Body of pancreas (tissue), 4 donors: Measurements from ENCODE around the gene PRRT3. TPM values are rescaled to one million over a fixed set of nuclear protein-coding genes. Genes with fewer than 3 reads are reported as not detected.

Source experiments
- ATAC-seq: fragments of 150-250 bp; one replicate; pipeline ENCODE4 v1.9.1; 2016
- DNase-seq, 4 donors: peaks; one replicate each; pipeline ENCODE4 v3.0.0-alpha.2; 2019
- H3K27ac ChIP-seq, 4 donors: fragments of 200-600 bp; sonication (generic); 1 replicate in 3 of 4; 2 replicates in 1 of 4; pipeline versions ENCODE4 v1.5.1 to v1.6.1; 2016 to 2019; ENCODE audit warnings: mild to moderate bottlenecking in 1 of 4, mixed read lengths in 1 of 4, moderate library complexity in 1 of 4
- H3K27me3 ChIP-seq, 2 donors: fragments of 200-600 bp; sonication (generic); one replicate each; pipeline ENCODE4 v1.6.0; 2016; ENCODE audit warnings: mild to moderate bottlenecking in 1 of 2
- H3K36me3 ChIP-seq, 2 donors: fragments of 200-600 bp; sonication (generic); replicated peaks in 1 of 2; 2 replicates each; pipeline ENCODE4 v1.5.1; 2016; ENCODE audit warnings: low read depth in 2 of 2; ENCODE audit not compliant: insufficient read depth in 1 of 2
- H3K4me1 ChIP-seq: fragments of 200-600 bp; sonication (generic); one replicate; pipeline ENCODE4 v1.6.0; 2016
- H3K4me3 ChIP-seq, 2 donors: fragments of 200-600 bp; sonication (generic); 1 replicate in 1 of 2; 2 replicates in 1 of 2; pipeline ENCODE4 v1.5.1; 2016 to 2019
- H3K9me3 ChIP-seq, 3 donors: fragments of 200-600 bp; sonication (generic); 1 replicate in 2 of 3; 2 replicates in 1 of 3; pipeline ENCODE4 v1.5.1; 2016
- POLR2A ChIP-seq, 3 donors: fragments of 450-650 bp; IDR thresholded peaks; one replicate each; pipeline ENCODE4 v1.6.1; 2016; ENCODE audit warnings: antibody characterized with exemption in 3 of 3, mild to moderate bottlenecking in 2 of 3
- WGBS, 2 donors: methylation state at CpG; one replicate each; pipeline ENCODE4 v1.1.5; 2017; 5-methylcytosine and 5-hydroxymethylcytosine counted together
- intact Hi-C: fragments of 100-400 bp; cut with DNase I; formaldehyde crosslinking; loops from one replicate; pipeline ENCODE4 v1.15.1; 2023
- total RNA-seq, 2 donors: library from RNA; depleted of rRNA; stranded (reverse); fragments of >200 nt; gene quantifications; one replicate each; pipeline ENCODE4 v1.1.0, GENCODE V29; 2016
- TF ChIP-seq, protein P1 (sequence below), 7 experiments: fragments of 450-650 bp in 4 of 7; fragments of 200-600 bp in 3 of 7; sonication (generic) in 3 of 7; IDR thresholded peaks; one replicate each; pipeline ENCODE4 v1.5.1; 2016 to 2019; ENCODE audit warnings: antibody characterized with exemption in 7 of 7

The PRRT3 gene
- total RNA-seq, 2 donors from 2014 or later = 3.9 to 4.3 TPM

DNA sequence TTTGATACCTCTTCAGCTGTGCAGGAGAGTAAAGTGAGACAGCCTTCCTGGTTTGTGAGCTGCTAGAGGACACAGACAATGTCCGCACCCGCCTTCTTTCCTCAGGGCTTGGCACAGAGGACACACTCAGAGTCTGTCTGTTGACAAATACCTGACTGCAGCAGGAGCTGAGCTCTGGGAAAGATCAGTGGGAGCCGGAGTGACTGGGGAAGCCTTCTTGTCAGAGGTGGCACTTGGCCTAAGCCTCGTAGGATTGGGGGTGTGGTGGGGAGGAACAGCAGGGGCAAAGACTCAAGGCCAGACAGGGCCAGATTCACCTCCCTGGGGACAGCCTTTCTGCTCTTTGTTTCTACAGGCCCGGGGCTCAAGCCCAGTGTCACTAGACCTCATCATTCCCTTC, 38.6 kb downstream of the PRRT3 start:
- Histone ChIP-seq H3K9me3 (no peaks in the 10 kb centered on the region), H3K27ac (peak overlapping the region in 2 of 4 donors; percentile 19 to 93), H3K27me3 (no peaks in the 10 kb centered on the region), H3K4me3 (no peak overlapping the region), H3K4me1 (peaks cover 48% of the 10 kb centered on the region), H3K36me3 (no peaks in the 10 kb centered on the region)
- intact Hi-C loops = no loop called here
- TF ChIP-seq POLR2A (IDR thresholded peaks at IDR 0.05) = no peak
- TF ChIP-seq, protein P1, sequence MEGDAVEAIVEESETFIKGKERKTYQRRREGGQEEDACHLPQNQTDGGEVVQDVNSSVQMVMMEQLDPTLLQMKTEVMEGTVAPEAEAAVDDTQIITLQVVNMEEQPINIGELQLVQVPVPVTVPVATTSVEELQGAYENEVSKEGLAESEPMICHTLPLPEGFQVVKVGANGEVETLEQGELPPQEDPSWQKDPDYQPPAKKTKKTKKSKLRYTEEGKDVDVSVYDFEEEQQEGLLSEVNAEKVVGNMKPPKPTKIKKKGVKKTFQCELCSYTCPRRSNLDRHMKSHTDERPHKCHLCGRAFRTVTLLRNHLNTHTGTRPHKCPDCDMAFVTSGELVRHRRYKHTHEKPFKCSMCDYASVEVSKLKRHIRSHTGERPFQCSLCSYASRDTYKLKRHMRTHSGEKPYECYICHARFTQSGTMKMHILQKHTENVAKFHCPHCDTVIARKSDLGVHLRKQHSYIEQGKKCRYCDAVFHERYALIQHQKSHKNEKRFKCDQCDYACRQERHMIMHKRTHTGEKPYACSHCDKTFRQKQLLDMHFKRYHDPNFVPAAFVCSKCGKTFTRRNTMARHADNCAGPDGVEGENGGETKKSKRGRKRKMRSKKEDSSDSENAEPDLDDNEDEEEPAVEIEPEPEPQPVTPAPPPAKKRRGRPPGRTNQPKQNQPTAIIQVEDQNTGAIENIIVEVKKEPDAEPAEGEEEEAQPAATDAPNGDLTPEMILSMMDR (IDR thresholded peaks at IDR 0.05) = no peak
- ATAC-seq = no peak
- DNase-seq = peak in 1 of 4 donors; percentile 19
- WGBS, 2 donors = 69 to 70% methylated on average over 5 of the region's 5 CpGs

DNA sequence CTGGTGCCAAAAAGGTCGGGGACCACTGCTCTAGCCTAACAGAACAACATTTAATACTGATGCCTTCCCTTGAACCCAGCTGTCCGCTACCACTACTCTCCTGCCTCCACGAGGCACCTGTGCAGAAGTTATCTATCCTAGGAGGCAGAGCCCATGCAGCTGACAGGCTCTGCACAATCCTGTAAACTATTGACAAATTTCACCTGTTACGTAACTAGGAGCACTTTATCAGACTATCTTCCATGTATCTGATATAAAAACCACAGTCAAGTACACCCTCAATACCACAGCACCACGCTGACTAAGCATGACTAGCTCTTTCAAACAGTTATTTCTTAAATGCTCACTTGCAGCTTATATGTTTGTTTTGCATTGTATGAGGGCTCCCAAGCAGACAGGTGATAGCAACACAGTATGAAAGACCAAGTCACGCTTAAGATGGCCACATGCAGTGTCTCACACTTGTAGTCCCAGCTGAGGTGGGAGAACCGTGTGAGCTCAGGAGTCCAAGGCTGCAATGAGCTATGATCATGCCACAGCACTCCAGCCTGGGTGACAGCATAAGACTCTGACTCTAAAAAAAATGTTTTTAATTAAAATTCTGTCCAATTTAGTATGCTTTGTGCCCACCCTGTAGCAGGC, 39.8 kb downstream of the PRRT3 start:
- Histone ChIP-seq H3K27me3 (no peaks in the 10 kb centered on the region), H3K27ac (no peak overlapping the region), H3K4me1 (peaks cover 36% of the 10 kb centered on the region), H3K36me3 (no peaks in the 10 kb centered on the region), H3K4me3 (no peak overlapping the region), H3K9me3 (no peaks in the 10 kb centered on the region)
- intact Hi-C loops = no loop called here
- WGBS, 2 donors = 74 to 80% methylated on average over 7 of the region's 7 CpGs
- ATAC-seq (no peak), DNase-seq (no peak)
- TF ChIP-seq POLR2A (IDR thresholded peaks at IDR 0.05) = no peak
- TF ChIP-seq, protein P1 (IDR thresholded peaks at IDR 0.05) = no peak

DNA sequence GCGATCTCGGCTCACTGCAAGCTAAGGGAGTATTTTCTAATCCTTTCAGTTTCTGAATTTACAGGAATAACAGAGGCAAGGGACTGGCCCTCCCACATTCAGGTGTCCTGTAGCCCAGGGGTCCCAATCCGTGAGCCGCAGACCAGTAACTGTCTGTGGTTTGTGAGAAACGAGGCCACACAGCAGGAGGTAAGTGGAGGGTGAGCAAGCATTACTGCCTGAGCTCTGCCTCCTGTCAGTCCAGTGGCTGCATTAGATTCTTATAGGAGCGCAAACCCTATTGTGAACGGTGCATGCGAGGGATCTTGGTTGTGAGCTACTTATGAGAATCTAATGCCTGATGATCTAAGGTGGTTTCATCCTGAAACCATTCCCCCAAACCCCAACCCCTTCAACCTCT, 40.3 kb downstream of the PRRT3 start:
- no peak for TF ChIP-seq POLR2A (IDR thresholded peaks at IDR 0.05)
- no peaks in the 10 kb centered on the region for H3K9me3 ChIP-seq
- no peaks in the 10 kb centered on the region for H3K36me3 ChIP-seq
- WGBS, 2 donors = 80 to 95% methylated on average over 8 of the region's 8 CpGs
- ATAC-seq (no peak), DNase-seq (no peak)
- no peak overlapping the region for H3K4me3 ChIP-seq
- H3K27me3 ChIP-seq = no peaks in the 10 kb centered on the region
- intact Hi-C loops = no loop called here
- peaks cover 32% of the 10 kb centered on the region for H3K4me1 ChIP-seq
- H3K27ac ChIP-seq = no peak overlapping the region

DNA sequence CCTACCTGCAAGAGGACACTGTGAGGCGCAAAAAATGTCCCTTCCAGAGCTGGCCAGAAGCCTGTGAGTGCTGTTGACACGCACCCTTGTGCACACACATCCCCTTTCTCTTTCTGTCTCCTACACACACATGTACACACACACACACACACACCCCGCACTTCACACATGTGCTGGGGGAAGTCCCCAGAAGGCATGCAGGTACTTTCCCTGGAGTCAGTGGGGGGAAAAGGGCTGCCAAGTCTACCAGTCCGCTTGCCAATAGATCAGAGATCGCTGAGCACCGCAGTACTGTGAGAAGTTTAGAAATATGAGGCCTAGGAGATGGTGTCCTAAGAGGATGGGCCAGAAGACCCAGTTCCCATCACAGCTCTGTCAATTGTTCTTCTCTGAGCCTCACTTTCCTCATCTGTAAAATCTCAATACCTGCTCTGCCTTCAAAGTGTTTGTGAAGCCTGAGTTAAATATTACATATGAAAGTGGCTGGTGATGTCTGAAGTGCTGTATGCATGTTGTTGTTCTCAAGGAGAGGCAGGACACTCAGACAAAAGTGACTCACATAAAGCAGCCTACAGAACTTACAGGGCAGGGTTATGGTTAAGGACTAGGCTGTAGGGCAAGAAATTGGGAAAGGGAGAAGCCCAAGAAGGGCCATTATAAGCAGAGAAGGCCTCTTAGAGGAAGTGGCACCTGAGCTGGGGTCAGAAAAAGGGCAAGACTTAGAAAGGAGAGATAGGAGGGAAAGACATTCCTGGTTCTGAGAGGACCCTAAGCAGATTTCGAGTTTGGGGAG, 42.8 kb downstream of the PRRT3 start:
- no peak for TF ChIP-seq POLR2A (IDR thresholded peaks at IDR 0.05)
- 72 to 79% methylated on average over 5 to 7 of the region's 7 CpGs for WGBS, 2 donors
- DNase-seq (peak in 1 of 4 donors; percentile 37), ATAC-seq (peak; percentile 47)
- H3K36me3 ChIP-seq = no peaks in the 10 kb centered on the region
- H3K4me3 ChIP-seq = no peak overlapping the region
- intact Hi-C loops = no loop called here
- peaks cover 10% of the 10 kb centered on the region for H3K4me1 ChIP-seq
- H3K27me3 ChIP-seq = no peaks in the 10 kb centered on the region
- no peaks in the 10 kb centered on the region for H3K9me3 ChIP-seq
- H3K27ac ChIP-seq = no peak overlapping the region

DNA sequence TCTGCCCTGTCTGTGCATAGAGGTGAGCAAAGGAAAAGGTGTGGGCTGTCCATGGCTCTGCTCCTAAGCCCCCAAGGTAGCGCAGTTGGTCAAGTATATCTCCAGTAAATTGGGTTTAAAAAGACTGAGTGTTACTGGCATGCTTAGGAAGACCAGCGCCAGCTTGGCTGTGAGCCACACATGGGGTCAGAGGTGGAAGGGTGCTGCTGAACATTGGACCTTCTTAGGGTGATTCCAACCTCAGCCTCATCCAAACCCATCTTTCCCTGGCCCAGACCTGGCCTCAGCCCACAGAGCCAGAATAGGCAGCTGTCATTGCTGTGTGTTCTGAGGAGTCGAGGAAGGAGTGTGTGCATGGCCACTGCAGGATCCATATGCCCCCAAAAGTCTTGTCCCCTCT, 43.9 kb downstream of the PRRT3 start:
- intact Hi-C loops = no loop called here
- DNase-seq = no peak
- Histone ChIP-seq H3K36me3 (no peaks in the 10 kb centered on the region), H3K27ac (no peak overlapping the region), H3K27me3 (no peaks in the 10 kb centered on the region), H3K4me1 (peaks cover 10% of the 10 kb centered on the region), H3K4me3 (no peak overlapping the region), H3K9me3 (no peaks in the 10 kb centered on the region)
- no peak for TF ChIP-seq POLR2A (IDR thresholded peaks at IDR 0.05)
- TF ChIP-seq, protein P1 (IDR thresholded peaks at IDR 0.05) = no peak
- no peak for ATAC-seq
- 88 to 100% methylated on average over 2 to 3 of the region's 3 CpGs for WGBS, 2 donors
